Uterus (tissue), 4 donors: Measurements from ENCODE around the gene ATF6B. TPM values are rescaled to one million over a fixed set of nuclear protein-coding genes. Genes with fewer than 3 reads are reported as not detected.
A peak's percentile ranks its signal among the peaks of the same experiment; 100 is the strongest.

Experiments used
- DNase-seq, 2 donors: peaks; one replicate each; pipeline ENCODE4 v3.0.0-alpha.2; 2019 to 2020
- H3K27ac ChIP-seq, 2 donors: fragments of 200-600 bp; sonication (generic); 1 replicate in 1 of 2; 2 replicates in 1 of 2; pipeline ENCODE4 v1.5.1; 2016 to 2018
- H3K27me3 ChIP-seq, 2 donors: fragments of 200-600 bp; sonication (generic); one replicate each; pipeline ENCODE4 v1.5.1; 2018 to 2019; ENCODE audit warnings: control low read depth in 1 of 2
- H3K36me3 ChIP-seq, 2 donors: fragments of 200-600 bp; sonication (generic); one replicate each; pipeline ENCODE4 v1.5.1; 2019; ENCODE audit warnings: control low read depth in 1 of 2
- H3K4me1 ChIP-seq, 2 donors: fragments of 200-600 bp; sonication (generic); one replicate each; pipeline ENCODE4 v1.5.1; 2018 to 2019; ENCODE audit warnings: control low read depth in 1 of 2
- H3K4me3 ChIP-seq, 2 donors: fragments of 200-600 bp; sonication (generic); 1 replicate in 1 of 2; 2 replicates in 1 of 2; pipeline ENCODE4 v1.5.1; 2018 to 2019; ENCODE audit warnings: mild to moderate bottlenecking in 1 of 2
- H3K9me3 ChIP-seq, 2 donors: fragments of 200-600 bp; sonication (generic); one replicate each; pipeline ENCODE4 v1.5.1; 2019; ENCODE audit warnings: control low read depth in 1 of 2
- POLR2A ChIP-seq, 2 donors: fragments of 450-650 bp; IDR thresholded peaks; one replicate each; pipeline ENCODE4 v1.6.1; 2016; ENCODE audit warnings: antibody characterized with exemption in 2 of 2, mild to moderate bottlenecking in 1 of 2, moderate library complexity in 1 of 2
- intact Hi-C: fragments of 100-400 bp; cut with DNase I; formaldehyde crosslinking; loops from one replicate; pipeline ENCODE4 v1.15.1; 2023; ENCODE audit warnings: low total_unique reads
- total RNA-seq, 4 donors: library from RNA; depleted of rRNA in 3 of 4; stranded (reverse); fragments of >200 nt in 3 of 4; gene quantifications; one replicate each; pipeline versions ENCODE4 v1.1.0 to v1.2.4, GENCODE V29; 2014 to 2023
- TF ChIP-seq, protein P1 (sequence below), 4 experiments: fragments of 200-600 bp in 2 of 4; fragments of 450-650 bp in 2 of 4; sonication (generic) in 2 of 4; IDR thresholded peaks; one replicate each; pipeline ENCODE4 v1.5.1; 2016 to 2019; ENCODE audit warnings: antibody characterized with exemption in 4 of 4, mild to moderate bottlenecking in 2 of 4, moderate library complexity in 1 of 4
- donor health status: DM: yes; HTN: yes; CAD: no.

ATF6B gene
- total RNA-seq, 4 donors from 2014 or later = 16.4 to 121 (median 33.6) TPM

- H3K4me1 ChIP-seq = peaks cover 11 to 50% of the 10 kb centered on the region in 2 donors
- TF ChIP-seq, protein P1, sequence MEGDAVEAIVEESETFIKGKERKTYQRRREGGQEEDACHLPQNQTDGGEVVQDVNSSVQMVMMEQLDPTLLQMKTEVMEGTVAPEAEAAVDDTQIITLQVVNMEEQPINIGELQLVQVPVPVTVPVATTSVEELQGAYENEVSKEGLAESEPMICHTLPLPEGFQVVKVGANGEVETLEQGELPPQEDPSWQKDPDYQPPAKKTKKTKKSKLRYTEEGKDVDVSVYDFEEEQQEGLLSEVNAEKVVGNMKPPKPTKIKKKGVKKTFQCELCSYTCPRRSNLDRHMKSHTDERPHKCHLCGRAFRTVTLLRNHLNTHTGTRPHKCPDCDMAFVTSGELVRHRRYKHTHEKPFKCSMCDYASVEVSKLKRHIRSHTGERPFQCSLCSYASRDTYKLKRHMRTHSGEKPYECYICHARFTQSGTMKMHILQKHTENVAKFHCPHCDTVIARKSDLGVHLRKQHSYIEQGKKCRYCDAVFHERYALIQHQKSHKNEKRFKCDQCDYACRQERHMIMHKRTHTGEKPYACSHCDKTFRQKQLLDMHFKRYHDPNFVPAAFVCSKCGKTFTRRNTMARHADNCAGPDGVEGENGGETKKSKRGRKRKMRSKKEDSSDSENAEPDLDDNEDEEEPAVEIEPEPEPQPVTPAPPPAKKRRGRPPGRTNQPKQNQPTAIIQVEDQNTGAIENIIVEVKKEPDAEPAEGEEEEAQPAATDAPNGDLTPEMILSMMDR (IDR thresholded peaks at IDR 0.05) = no peak
- H3K27ac ChIP-seq = peak overlapping the region; percentile 93 to 94
- DNase-seq = no peak
- H3K9me3 ChIP-seq = no peaks in the 10 kb centered on the region
- H3K36me3 ChIP-seq = no peaks in the 10 kb centered on the region
- H3K4me3 ChIP-seq = no peak overlapping the region
- intact Hi-C loops = no loop called here
- H3K27me3 ChIP-seq = no peaks in the 10 kb centered on the region
Measured at GRCh38 chr6:32114796-32115195, 13.2 kb downstream of the ATF6B start.

- peak overlapping the region; percentile 93 to 94 for H3K27ac ChIP-seq
- H3K4me3 ChIP-seq = no peak overlapping the region
- H3K27me3 ChIP-seq = no peaks in the 10 kb centered on the region
- H3K36me3 ChIP-seq = no peaks in the 10 kb centered on the region
- TF ChIP-seq POLR2A (IDR thresholded peaks at IDR 0.05) = peak in 1 of 2 donors; percentile 39
- TF ChIP-seq, protein P1 (IDR thresholded peaks at IDR 0.05) = peak; percentile 66 to 86 (median 70)
- peaks cover 11 to 44% of the 10 kb centered on the region in 2 donors for H3K4me1 ChIP-seq
- no peaks in the 10 kb centered on the region for H3K9me3 ChIP-seq
- intact Hi-C loops = no loop called here
- peak; percentile 95 to 98 for DNase-seq
Measured at GRCh38 chr6:32113386-32114352, 14.4 kb downstream of the ATF6B start.

- peaks cover 11 to 44% of the 10 kb centered on the region in 2 donors for H3K4me1 ChIP-seq
- intact Hi-C loops = no loop called here
Measured at GRCh38 chr6:32112431-32112980, 15.5 kb downstream of the ATF6B start.

GRCh38 chr6:32111424-32112066 is 16.5 kb downstream of the ATF6B start:
- H3K9me3 ChIP-seq = no peaks in the 10 kb centered on the region
- DNase-seq = peak; percentile 74 to 80
- intact Hi-C loops = no loop called here
- peaks cover 11 to 49% of the 10 kb centered on the region in 2 donors for H3K4me1 ChIP-seq
- H3K27me3 ChIP-seq = no peaks in the 10 kb centered on the region
- H3K27ac ChIP-seq = peak overlapping the region; percentile 93 to 94
- no peak for TF ChIP-seq POLR2A (IDR thresholded peaks at IDR 0.05)
- TF ChIP-seq, protein P1 (IDR thresholded peaks at IDR 0.05) = no peak
- H3K36me3 ChIP-seq = no peaks in the 10 kb centered on the region
- no peak overlapping the region for H3K4me3 ChIP-seq

More at GRCh38 chr6:32112431-32112980, 15.5 kb downstream of the ATF6B start:
- TF ChIP-seq POLR2A (IDR thresholded peaks at IDR 0.05) = no peak
- TF ChIP-seq, protein P1 (IDR thresholded peaks at IDR 0.05) = peak in 1 of 4 experiments; percentile 5
- peak overlapping the region; percentile 93 to 94 for H3K27ac ChIP-seq
- no peaks in the 10 kb centered on the region for H3K27me3 ChIP-seq
- no peak overlapping the region for H3K4me3 ChIP-seq
- peak; percentile 73 to 78 for DNase-seq
- no peaks in the 10 kb centered on the region for H3K36me3 ChIP-seq
- H3K9me3 ChIP-seq = no peaks in the 10 kb centered on the region
